HCT116 (cell line): Measurements from ENCODE around the gene ZNF783.

Source experiments
- RAD21 ChIP-seq: IDR thresholded peaks from 2 replicates; pipeline ENCODE4 v1.6.1; 2012; ENCODE audit warnings: low read depth, mild to moderate bottlenecking
- SIN3A ChIP-seq: IDR thresholded peaks from 2 replicates; pipeline ENCODE4 v1.6.1; 2012; ENCODE audit warnings: low read depth
- SP1 ChIP-seq: IDR thresholded peaks from 2 replicates; pipeline ENCODE4 v1.6.1; 2012; ENCODE audit warnings: low read depth
- SRF ChIP-seq: IDR thresholded peaks from 2 replicates; pipeline ENCODE4 v1.6.1; 2012; ENCODE audit warnings: low read depth
- TF ChIP-seq, protein P1 (sequence below), 3 experiments: fragments of 200-600 bp in 1 of 3; sonication (generic) in 1 of 3; IDR thresholded peaks in 2 of 3; conservative IDR thresholded peaks in 1 of 3; 2 replicates each; pipeline ENCODE4 v1.5.1; 2012 to 2017; ENCODE audit warnings: low read depth in 2 of 3, low read length in 2 of 3, antibody characterized with exemption in 1 of 3, borderline replicate concordance in 1 of 3, control low read depth in 1 of 3, mild to moderate bottlenecking in 1 of 3, mixed read lengths in 1 of 3, mixed run types in 1 of 3, moderate library complexity in 1 of 3; ENCODE audit not compliant: insufficient read depth in 1 of 3

DNA sequence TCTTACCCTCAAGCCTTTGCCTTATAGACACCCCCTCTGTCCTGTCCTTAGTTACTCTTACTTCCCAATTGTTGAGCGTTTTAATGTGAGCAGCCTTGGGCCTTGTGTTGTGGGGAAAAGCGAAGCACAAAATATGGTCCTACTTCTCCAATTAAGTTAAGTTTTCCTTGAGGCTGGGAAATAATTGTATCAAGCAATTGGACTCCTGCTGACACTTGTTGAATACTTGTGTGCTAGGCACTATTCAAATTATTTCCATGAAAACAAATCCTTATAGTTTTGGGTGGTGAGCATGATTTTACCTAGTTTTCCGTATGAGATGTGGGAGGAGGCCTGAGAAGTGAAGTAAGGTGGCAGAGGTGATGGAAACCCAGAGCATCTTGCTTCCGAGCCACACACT is 5.4 kb upstream of the ZNF783 start:
- TF ChIP-seq SRF (no peak), SP1 (no peak), RAD21 (no peak), SIN3A (no peak)
- TF ChIP-seq, protein P1, sequence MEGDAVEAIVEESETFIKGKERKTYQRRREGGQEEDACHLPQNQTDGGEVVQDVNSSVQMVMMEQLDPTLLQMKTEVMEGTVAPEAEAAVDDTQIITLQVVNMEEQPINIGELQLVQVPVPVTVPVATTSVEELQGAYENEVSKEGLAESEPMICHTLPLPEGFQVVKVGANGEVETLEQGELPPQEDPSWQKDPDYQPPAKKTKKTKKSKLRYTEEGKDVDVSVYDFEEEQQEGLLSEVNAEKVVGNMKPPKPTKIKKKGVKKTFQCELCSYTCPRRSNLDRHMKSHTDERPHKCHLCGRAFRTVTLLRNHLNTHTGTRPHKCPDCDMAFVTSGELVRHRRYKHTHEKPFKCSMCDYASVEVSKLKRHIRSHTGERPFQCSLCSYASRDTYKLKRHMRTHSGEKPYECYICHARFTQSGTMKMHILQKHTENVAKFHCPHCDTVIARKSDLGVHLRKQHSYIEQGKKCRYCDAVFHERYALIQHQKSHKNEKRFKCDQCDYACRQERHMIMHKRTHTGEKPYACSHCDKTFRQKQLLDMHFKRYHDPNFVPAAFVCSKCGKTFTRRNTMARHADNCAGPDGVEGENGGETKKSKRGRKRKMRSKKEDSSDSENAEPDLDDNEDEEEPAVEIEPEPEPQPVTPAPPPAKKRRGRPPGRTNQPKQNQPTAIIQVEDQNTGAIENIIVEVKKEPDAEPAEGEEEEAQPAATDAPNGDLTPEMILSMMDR (IDR thresholded peaks at IDR 0.05 in 2 of 3, conservative IDR thresholded peaks at IDR 0.05 in 1 of 3; ENCODE audit: borderline replicate concordance in 1 of 3, insufficient read depth in 1 of 3, low read depth in 2 of 3, low read length in 2 of 3): no peak
